ENCODE results near the gene IRF6.

The IRF6 gene

DNA sequence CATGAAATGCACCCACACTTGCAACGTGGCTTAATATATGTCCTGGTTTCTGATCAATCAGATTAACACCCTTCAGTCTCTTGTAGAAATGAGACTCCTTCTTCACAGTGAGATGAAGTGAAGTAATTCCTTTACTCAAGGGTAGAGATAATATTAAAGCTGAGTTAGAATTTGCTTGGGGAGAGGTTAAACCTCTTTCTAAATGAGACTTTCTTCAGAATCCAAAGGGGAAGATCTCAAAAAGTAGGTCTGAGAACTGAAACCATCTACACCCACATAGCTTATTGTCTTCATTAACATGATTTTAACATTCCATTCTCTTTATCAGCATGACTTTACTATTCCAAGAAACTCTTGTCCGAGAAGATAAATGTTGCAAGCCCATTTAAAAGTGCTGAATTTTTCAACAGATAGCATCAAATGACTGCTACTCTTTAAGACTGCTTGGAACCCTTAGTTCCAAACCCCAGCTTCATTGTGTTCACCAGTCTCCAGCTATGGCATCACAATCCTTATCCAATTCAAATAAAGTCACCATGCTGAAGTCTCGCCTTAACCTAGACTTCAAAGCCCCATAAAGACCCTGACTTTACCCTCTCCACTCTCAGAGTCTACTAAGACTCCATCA is 69.3 kb downstream of the IRF6 start:
- DNase-seq (ENCODE audit: low read depth in 3 of 3, low spot score in 1 of 3) = no peak
